Measurements from ENCODE around the gene TRAPPC2.

- TF ChIP-seq POLR2AphosphoS5 (IDR thresholded peaks at IDR 0.05) (no peak), CTCF (IDR thresholded peaks at IDR 0.05) (no peak), EP300 (IDR thresholded peaks at IDR 0.05) (no peak)
These were observed 23.3 kb downstream of the TRAPPC2 start for GRCh38 chrX:13711141-13711540.

Measured in esophagus muscularis mucosa (tissue), 4 donors.